Hepatocyte (in vitro differentiated cells): ENCODE data around the gene DDT. TPM values are rescaled to one million over a fixed set of nuclear protein-coding genes. Genes with fewer than 3 reads are reported as not detected.
"Not testable (repeated sequence)": the region's sequence is repeated elsewhere in the genome, so short reads cannot be mapped to it uniquely, and the experiment has no call there.

Source experiments
- DNase-seq: peaks from one replicate; pipeline ENCODE4 v3.0.0-alpha.2; 2016; ENCODE audit warnings: low spot score
- H2AFZ ChIP-seq: fragments of 200-600 bp; sonication (generic); 2 replicates; pipeline ENCODE4 v1.6.0; 2016; ENCODE audit warnings: antibody characterized with exemption, mild to moderate bottlenecking
- H3K27ac ChIP-seq: fragments of 200-600 bp; sonication (generic); 2 replicates; pipeline ENCODE4 v1.5.1; 2016; ENCODE audit warnings: mild to moderate bottlenecking
- H3K27me3 ChIP-seq: fragments of 200-600 bp; sonication (generic); 2 replicates; pipeline ENCODE4 v1.6.1; 2016
- H3K36me3 ChIP-seq: fragments of 200-600 bp; sonication (generic); replicated peaks from 2 replicates; pipeline ENCODE4 v1.5.1; 2016; ENCODE audit warnings: low read depth; ENCODE audit not compliant: insufficient read depth
- H3K4me1 ChIP-seq: fragments of 200-600 bp; sonication (generic); 2 replicates; pipeline ENCODE4 v1.5.1; 2016; ENCODE audit warnings: mild to moderate bottlenecking, moderate library complexity; ENCODE audit not compliant: insufficient read depth
- H3K4me2 ChIP-seq: fragments of 200-600 bp; sonication (generic); 2 replicates; pipeline ENCODE4 v1.6.0; 2016
- H3K4me3 ChIP-seq: fragments of 200-600 bp; sonication (generic); 2 replicates; pipeline ENCODE4 v1.5.1; 2016; ENCODE audit warnings: mild to moderate bottlenecking
- H3K79me2 ChIP-seq: fragments of 200-600 bp; sonication (generic); 2 replicates; pipeline ENCODE4 v1.6.0; 2017; ENCODE audit warnings: mild to moderate bottlenecking
- H3K9me2 ChIP-seq: fragments of 200-600 bp; sonication (generic); replicated peaks from 2 replicates; pipeline ENCODE4 v1.6.0; 2017; ENCODE audit warnings: mild to moderate bottlenecking; ENCODE audit not compliant: insufficient read depth
- H3K9me3 ChIP-seq: fragments of 200-600 bp; sonication (generic); 2 replicates; pipeline ENCODE4 v1.5.1; 2016; ENCODE audit warnings: low read depth, mild to moderate bottlenecking
- H4K20me1 ChIP-seq: fragments of 200-600 bp; sonication (generic); 2 replicates; pipeline ENCODE4 v1.6.0; 2016; ENCODE audit warnings: mild to moderate bottlenecking; ENCODE audit not compliant: insufficient read depth, poor library complexity, severe bottlenecking
- EZH2 ChIP-seq: fragments of 200-600 bp; sonication (generic); IDR thresholded peaks from 2 replicates; pipeline ENCODE4 v1.6.1; 2016; ENCODE audit warnings: antibody characterized with exemption, mild to moderate bottlenecking, borderline replicate concordance
- EZH2phosphoT487 ChIP-seq: fragments of 200-600 bp; sonication (generic); IDR thresholded peaks from one replicate; pipeline ENCODE4 v1.6.1; 2018; ENCODE audit warnings: antibody characterized with exemption, mild to moderate bottlenecking, low read depth, moderate library complexity; ENCODE audit not compliant: unreplicated experiment, severe bottlenecking
- WGBS: methylation state at CpG from one replicate; pipeline ENCODE4 v1.1.6; 2016; ENCODE audit warnings: low lambda C conversion rate; ENCODE audit errors: missing lambda C conversion rate; 5-methylcytosine and 5-hydroxymethylcytosine counted together
- polyA plus RNA-seq: library from polyadenylated mRNA; unstranded; fragments of >200 nt; fragmentation: Nextera tagmentation; extraction: Ambion mirVana; gene quantifications from 2 replicates; pipeline ENCODE4 v1.2.1, GENCODE V29; 2016
- total RNA-seq: library from RNA; depleted of rRNA; stranded (reverse); fragments of >200 nt; gene quantifications from 2 replicates; pipeline ENCODE4 v1.2.3, GENCODE V29; 2014
- TF ChIP-seq, protein P1 (sequence below): fragments of 200-600 bp; sonication (generic); IDR thresholded peaks from 2 replicates; pipeline ENCODE4 v1.5.1; 2016; ENCODE audit warnings: antibody characterized with exemption, mild to moderate bottlenecking; ENCODE audit not compliant: poor library complexity

DDT gene
- total and polyA plus RNA-seq, 2 experiments from 2014 or later: 136 to 223 TPM

DNA sequence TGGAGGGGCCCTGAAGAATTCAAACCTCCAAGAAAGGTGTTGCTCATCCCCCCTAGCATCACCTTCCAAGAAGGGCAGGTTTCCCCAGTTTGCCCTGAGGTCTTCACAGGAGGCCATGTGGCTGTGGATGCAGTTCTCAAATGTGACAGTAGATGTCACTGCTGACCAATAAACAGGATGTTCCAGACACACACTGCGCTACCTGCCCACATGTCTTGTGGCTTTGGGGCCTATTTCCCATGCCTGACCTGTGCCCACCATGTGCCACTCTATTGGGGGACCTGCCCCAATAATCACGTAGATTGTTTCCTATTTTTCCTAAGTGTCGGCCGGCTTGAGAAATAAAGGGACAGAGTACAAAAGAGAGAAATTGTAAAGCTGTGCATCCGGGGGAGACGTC is 10.2 kb upstream of the DDT start:
- Histone ChIP-seq H4K20me1 (no peaks in the 10 kb centered on the region), H3K9me3 (no peaks in the 10 kb centered on the region), H3K36me3 (no peaks in the 10 kb centered on the region), H3K4me1 (no peaks in the 10 kb centered on the region), H2AFZ (no peak overlapping the region), H3K9me2 (no peaks in the 10 kb centered on the region), H3K4me2 (no peak overlapping the region), H3K27me3 (no peaks in the 10 kb centered on the region), H3K27ac (no peak overlapping the region), H3K79me2 (no peaks in the 10 kb centered on the region), H3K4me3 (no peak overlapping the region)
- TF ChIP-seq EZH2phosphoT487 (no peak), EZH2 (no peak)
- TF ChIP-seq, protein P1, sequence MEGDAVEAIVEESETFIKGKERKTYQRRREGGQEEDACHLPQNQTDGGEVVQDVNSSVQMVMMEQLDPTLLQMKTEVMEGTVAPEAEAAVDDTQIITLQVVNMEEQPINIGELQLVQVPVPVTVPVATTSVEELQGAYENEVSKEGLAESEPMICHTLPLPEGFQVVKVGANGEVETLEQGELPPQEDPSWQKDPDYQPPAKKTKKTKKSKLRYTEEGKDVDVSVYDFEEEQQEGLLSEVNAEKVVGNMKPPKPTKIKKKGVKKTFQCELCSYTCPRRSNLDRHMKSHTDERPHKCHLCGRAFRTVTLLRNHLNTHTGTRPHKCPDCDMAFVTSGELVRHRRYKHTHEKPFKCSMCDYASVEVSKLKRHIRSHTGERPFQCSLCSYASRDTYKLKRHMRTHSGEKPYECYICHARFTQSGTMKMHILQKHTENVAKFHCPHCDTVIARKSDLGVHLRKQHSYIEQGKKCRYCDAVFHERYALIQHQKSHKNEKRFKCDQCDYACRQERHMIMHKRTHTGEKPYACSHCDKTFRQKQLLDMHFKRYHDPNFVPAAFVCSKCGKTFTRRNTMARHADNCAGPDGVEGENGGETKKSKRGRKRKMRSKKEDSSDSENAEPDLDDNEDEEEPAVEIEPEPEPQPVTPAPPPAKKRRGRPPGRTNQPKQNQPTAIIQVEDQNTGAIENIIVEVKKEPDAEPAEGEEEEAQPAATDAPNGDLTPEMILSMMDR: no peak
- WGBS: no CpG with 5 or more reads among the region's 6 CpGs
- DNase-seq: no peak

DNA sequence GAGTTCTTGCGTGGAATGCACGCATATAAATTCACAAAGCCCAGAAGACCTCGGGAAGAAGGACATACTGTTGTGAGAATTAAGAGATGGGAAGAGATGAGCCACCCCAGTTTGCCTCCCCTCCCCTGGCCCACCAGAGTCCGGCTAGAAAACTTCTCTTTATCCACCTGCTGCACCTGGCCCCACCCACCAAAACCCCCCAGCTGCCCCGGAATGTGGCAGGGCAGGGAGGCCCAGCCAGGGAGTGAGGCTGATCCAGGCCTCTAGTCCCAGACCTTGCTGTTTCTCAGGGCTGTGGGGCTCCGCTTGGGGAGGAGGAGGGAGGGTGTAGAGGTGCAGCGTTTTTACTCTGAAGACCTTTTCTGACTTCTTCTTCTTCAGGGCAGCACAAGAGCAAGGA is 6.3 kb upstream of the DDT start:
- H3K79me2 ChIP-seq, H3K4me2 ChIP-seq: not testable (repeated sequence)
- 58% methylated on average over 3 of the region's 7 CpGs for WGBS

DNA sequence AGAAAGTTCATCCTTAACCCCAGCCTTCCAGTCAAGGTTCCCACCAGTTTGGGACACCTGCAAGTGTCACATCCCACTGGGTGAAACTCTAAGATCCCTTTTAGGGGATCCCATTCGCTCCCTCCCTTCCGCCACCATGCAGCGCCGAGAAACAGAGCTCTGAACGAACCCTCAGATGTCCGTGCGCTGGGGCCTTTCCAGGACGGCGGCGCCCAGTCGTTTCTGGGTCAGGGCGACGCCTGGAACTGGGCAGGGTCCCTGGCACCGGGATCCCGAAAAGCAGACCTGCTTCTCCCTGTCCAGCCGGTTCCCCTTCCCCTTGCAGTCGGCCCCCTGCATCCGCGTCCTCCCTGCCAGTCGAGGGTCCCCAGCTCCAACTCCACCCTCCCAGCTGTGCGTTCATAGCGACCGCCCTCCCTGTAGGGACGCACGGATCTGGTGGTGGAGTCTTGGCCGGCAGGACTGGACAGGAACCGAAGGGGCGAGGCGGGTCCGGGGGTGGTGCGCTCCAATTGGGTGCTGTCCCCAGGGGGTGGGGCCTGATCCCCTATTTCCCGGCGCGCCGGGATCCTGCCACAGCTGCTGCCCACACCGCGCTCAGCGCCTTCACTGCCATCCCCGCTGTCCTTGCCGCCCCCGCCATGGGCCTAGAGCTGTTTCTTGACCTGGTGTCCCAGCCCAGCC is 5.5 kb upstream of the DDT start, which contains the start of gene GSTT2:
TSS of gene GSTT2 (plus strand) at position 578 of the 684 bp plus-strand sequence.
- WGBS: no CpG with 5 or more reads among the region's 41 CpGs
- not testable (repeated sequence) for H3K9me2 ChIP-seq, H3K79me2 ChIP-seq, H2AFZ ChIP-seq, H3K27ac ChIP-seq, H3K27me3 ChIP-seq, H3K4me2 ChIP-seq, H4K20me1 ChIP-seq, H3K9me3 ChIP-seq, DNase-seq, H3K36me3 ChIP-seq, H3K4me3 ChIP-seq, H3K4me1 ChIP-seq

More for the DNA sequence above, 6.3 kb upstream of the DDT start:
- H3K9me2 ChIP-seq, H3K27ac ChIP-seq, H3K4me3 ChIP-seq, H3K27me3 ChIP-seq, H3K36me3 ChIP-seq, H3K9me3 ChIP-seq, H4K20me1 ChIP-seq, H3K4me1 ChIP-seq, H2AFZ ChIP-seq, DNase-seq: not testable (repeated sequence)

DNA sequence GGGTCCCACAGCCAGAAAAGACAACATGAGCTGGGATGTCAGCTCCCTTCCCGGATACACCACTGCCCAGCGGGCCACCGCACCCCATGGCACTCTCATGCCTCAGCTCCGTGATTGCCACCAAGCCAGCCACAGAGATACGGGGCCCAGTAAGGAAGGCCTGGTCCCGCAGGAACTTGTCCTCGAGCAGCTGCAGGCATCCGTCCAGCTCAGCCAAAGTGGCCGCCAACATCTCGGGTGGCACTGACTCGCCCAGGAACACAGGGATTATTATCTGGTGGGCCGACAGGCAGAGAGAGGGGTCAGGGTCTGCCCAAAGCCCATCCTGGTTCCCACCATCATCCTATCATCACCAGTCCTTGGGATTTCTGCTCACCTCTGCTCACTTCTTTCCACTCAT is 3.1 kb upstream of the DDT start:
- not testable (repeated sequence) for H3K79me2 ChIP-seq, H3K27ac ChIP-seq, DNase-seq, H3K4me3 ChIP-seq, H4K20me1 ChIP-seq, H3K4me1 ChIP-seq, H3K9me2 ChIP-seq, H3K36me3 ChIP-seq, H3K4me2 ChIP-seq, H3K9me3 ChIP-seq, H2AFZ ChIP-seq, H3K27me3 ChIP-seq
- no CpG with 5 or more reads among the region's 12 CpGs for WGBS

DNA sequence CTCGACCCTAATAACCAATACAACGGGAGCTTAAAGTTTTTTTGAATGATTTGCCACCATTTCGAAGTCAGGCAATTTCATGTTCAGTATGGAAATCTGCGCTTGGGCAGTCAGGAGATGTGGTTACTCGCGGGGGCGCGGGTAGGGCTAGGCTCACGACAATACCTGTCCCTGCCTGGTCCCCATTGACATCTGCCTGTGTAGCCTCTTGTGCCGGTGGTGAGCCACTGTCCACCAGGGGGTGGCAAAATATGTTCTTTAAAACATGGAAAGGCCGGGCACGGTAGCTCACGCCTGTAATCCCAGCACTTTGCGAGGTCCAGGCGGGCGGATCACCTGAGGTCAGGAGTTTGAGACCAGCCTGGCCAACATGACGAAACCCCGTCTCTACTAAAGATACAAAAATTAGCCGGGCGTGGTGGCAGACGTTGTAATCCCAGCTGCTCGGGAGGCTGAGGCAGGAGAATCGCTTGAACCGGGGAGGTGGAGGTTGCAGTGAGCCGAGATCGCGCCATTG is 653 bp upstream of the DDT start:
- H2AFZ ChIP-seq, H3K27ac ChIP-seq, H3K9me2 ChIP-seq, H3K79me2 ChIP-seq, H3K4me1 ChIP-seq, H3K4me3 ChIP-seq, H3K4me2 ChIP-seq, H3K27me3 ChIP-seq, H3K9me3 ChIP-seq, H4K20me1 ChIP-seq, DNase-seq, H3K36me3 ChIP-seq: not testable (repeated sequence)
- WGBS: no CpG with 5 or more reads among the region's 27 CpGs

DNA sequence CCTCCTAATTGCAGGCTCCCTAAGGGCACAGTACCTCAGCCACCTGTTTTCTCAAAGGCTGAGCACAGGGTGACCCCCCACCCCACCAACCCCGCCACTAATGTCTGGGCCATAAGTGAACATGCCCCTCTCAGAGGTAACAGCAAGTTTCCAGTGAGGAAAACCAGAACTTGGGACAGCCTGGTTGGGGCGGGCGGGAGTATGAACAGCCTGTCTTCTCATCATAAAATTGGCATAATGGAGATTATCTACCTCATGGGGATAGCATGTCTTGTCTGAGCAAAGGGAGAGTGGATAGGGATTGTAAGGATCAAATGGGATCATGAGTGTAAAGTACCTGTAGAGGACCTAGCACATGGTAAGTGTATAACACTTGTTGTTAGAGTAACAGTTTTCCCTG is 2.3 kb downstream of the DDT start:
- H3K4me3 ChIP-seq, DNase-seq, H3K9me2 ChIP-seq, H3K36me3 ChIP-seq, H3K27ac ChIP-seq, H2AFZ ChIP-seq, H3K4me1 ChIP-seq, H3K9me3 ChIP-seq, H3K79me2 ChIP-seq, H4K20me1 ChIP-seq, H3K4me2 ChIP-seq, H3K27me3 ChIP-seq: not testable (repeated sequence)
- WGBS: 100% methylated on average over 2 of the region's 3 CpGs
